A673 (cell line): ENCODE measurements around the gene TOLLIP. TPM values are rescaled to one million over a fixed set of nuclear protein-coding genes. Genes with fewer than 3 reads are reported as not detected.

Source experiments
- BruUV-seq: library from RNA; stranded (reverse); fragments of 400-500 nt; replicated peaks from 2 replicates; lab custom pipeline; 2021; lab: Mats Ljungman, UMichigan
- CTCF ChIA-PET: fragments of 300-600 bp; sonication (Branson Sonifier 250); formaldehyde crosslinking; loops from one replicate; lab custom pipeline; 2022; ENCODE audit warnings: antibody characterized with exemption; lab: Charles Lee
- POLR2A ChIA-PET: fragments of 300-600 bp; sonication (Branson Sonifier 250); formaldehyde crosslinking; loops from one replicate; lab custom pipeline; 2022; ENCODE audit warnings: antibody characterized with exemption; ENCODE audit not compliant: low non-redundant PET; lab: Charles Lee
- DNase-seq: peaks from one replicate; pipeline ENCODE4 v3.0.0-alpha.2; 2015; ENCODE audit warnings: low spot score
- H3K27ac ChIP-seq: fragments of 200-600 bp; sonication (generic); 2 replicates; pipeline ENCODE4 v1.5.1; 2016; ENCODE audit warnings: mixed run types, low read depth, mild to moderate bottlenecking, mixed read lengths, antibody characterized with exemption, low read length; ENCODE audit not compliant: poor library complexity, severe bottlenecking
- H3K27me3 ChIP-seq: fragments of 200-600 bp; sonication (generic); replicated peaks from 2 replicates; pipeline ENCODE4 v1.6.1; 2017; ENCODE audit warnings: mixed run types, low read depth, mild to moderate bottlenecking, mixed read lengths, antibody characterized with exemption, low read length; ENCODE audit not compliant: insufficient read depth, poor library complexity
- H3K36me3 ChIP-seq: fragments of 200-600 bp; sonication (generic); 2 replicates; pipeline ENCODE4 v1.6.1; 2016; ENCODE audit warnings: mixed run types, mild to moderate bottlenecking, mixed read lengths, antibody characterized with exemption, low read length; ENCODE audit not compliant: insufficient read depth, poor library complexity, severe bottlenecking
- H3K4me1 ChIP-seq: fragments of 200-600 bp; sonication (generic); 2 replicates; pipeline ENCODE4 v1.6.1; 2017; ENCODE audit warnings: mixed run types, mild to moderate bottlenecking, mixed read lengths, antibody characterized with exemption, low read length; ENCODE audit not compliant: insufficient read depth, poor library complexity, severe bottlenecking
- H3K4me3 ChIP-seq: fragments of 200-600 bp; sonication (generic); 2 replicates; pipeline ENCODE4 v1.5.1; 2016; ENCODE audit warnings: low read depth, mixed run types, mild to moderate bottlenecking, mixed read lengths, low read length; ENCODE audit not compliant: poor library complexity, severe bottlenecking
- H3K9me3 ChIP-seq: fragments of 200-600 bp; sonication (generic); 2 replicates; pipeline ENCODE4 v1.6.1; 2016; ENCODE audit warnings: mixed run types, low read depth, mild to moderate bottlenecking, mixed read lengths, antibody characterized with exemption, low read length; ENCODE audit not compliant: poor library complexity, severe bottlenecking
- EZH2 ChIP-seq: fragments of 200-600 bp; sonication (generic); IDR thresholded peaks from 2 replicates; pipeline ENCODE4 v1.6.1; 2017; ENCODE audit warnings: borderline replicate concordance, low read depth, mild to moderate bottlenecking, mixed read lengths, antibody characterized with exemption, low read length; ENCODE audit not compliant: poor library complexity, severe bottlenecking
- intact Hi-C: fragments of 100-400 bp; cut with micrococcal nuclease; formaldehyde crosslinking; loops from one replicate; pipeline ENCODE4 v1.10.0; 2022; ENCODE audit not compliant: unreplicated experiment
- total RNA-seq: library from RNA; stranded (reverse); gene quantifications from 2 replicates; pipeline ENCODE4 v1.2.3, GENCODE V29; 2021
- TF ChIP-seq, protein P1 (sequence below): fragments of 300-800, 200-600 bp; sonication (generic); conservative IDR thresholded peaks from 2 replicates; pipeline ENCODE4 v1.5.1; 2017; ENCODE audit warnings: low read depth, mild to moderate bottlenecking, antibody characterized with exemption, low read length, moderate library complexity, mixed read lengths

Gene TOLLIP
- total RNA-seq, 1 experiment from 2014 or later, result 32.5 TPM

GRCh38 chr11:1291295-1292017 lies 18.0 kb downstream of the TOLLIP start:
- BruUV-seq, result no TSS peak
- Histone ChIP-seq H3K27ac (no peak overlapping the region), H3K27me3 (no peaks in the 10 kb centered on the region), H3K9me3 (no peaks in the 10 kb centered on the region), H3K4me3 (no peak overlapping the region), H3K4me1 (no peaks in the 10 kb centered on the region), H3K36me3 (no peaks in the 10 kb centered on the region)
- ChIA-PET CTCF (no interaction called here), POLR2A (no interaction called here)
- intact Hi-C loops, result no loop called here
- TF ChIP-seq, protein P1, sequence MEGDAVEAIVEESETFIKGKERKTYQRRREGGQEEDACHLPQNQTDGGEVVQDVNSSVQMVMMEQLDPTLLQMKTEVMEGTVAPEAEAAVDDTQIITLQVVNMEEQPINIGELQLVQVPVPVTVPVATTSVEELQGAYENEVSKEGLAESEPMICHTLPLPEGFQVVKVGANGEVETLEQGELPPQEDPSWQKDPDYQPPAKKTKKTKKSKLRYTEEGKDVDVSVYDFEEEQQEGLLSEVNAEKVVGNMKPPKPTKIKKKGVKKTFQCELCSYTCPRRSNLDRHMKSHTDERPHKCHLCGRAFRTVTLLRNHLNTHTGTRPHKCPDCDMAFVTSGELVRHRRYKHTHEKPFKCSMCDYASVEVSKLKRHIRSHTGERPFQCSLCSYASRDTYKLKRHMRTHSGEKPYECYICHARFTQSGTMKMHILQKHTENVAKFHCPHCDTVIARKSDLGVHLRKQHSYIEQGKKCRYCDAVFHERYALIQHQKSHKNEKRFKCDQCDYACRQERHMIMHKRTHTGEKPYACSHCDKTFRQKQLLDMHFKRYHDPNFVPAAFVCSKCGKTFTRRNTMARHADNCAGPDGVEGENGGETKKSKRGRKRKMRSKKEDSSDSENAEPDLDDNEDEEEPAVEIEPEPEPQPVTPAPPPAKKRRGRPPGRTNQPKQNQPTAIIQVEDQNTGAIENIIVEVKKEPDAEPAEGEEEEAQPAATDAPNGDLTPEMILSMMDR, result no peak
- no peak for TF ChIP-seq EZH2
- no peak for DNase-seq

DNA sequence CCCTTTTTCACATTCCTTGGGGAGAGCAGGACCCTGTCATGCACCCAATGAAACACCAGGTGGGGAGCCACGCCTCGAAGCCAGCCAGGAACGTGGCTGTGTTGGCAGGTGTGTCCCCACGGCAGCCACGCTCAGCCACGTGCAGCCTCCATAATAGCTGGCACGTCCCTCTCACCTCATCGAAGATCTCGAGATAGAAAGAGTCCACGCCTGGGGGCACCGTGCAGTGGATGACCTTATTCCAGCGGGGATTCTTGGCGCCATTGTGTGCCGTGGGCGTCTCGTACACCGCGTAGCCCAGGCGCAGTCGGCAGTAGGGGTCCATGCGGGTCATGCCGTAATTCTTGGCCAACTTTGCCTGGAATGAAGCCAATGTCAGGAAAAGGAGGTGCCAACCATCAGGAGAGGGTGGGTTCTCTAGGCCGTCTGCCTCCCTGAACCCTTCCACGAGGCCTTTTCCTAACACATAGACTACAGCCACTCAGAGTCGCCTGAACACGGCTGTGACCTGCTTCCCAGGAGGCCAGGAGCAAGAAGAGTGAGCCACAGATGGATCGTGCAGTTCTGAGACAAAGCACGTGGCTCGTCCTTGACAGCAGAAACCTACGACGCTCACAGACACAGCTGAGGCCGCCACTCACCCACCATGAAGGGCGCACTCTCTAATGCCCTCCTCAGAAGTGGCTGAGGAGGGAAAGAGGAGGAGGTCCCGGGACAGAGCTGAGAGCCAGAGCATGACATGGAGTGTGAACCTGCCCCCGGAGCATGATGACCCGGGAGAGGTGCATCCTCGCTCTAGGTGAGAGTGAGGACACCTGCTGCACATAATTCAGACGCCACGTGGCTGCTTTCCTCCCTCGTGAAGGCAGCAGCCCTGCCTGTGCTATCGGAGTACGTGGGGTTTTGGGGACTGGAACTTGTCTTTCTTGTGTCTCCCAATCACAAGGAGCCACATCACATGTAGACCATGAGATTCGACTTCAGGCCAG lies 19.1 kb downstream of the TOLLIP start:
- intact Hi-C loops, result no loop called here
- TF ChIP-seq EZH2, result no peak
- TF ChIP-seq, protein P1, result no peak
- POLR2A ChIA-PET, result no interaction called here
- Histone ChIP-seq H3K4me1 (no peaks in the 10 kb centered on the region), H3K9me3 (no peaks in the 10 kb centered on the region), H3K27ac (no peak overlapping the region), H3K4me3 (no peak overlapping the region), H3K36me3 (no peaks in the 10 kb centered on the region), H3K27me3 (no peaks in the 10 kb centered on the region)
- BruUV-seq, result no TSS peak
- CTCF ChIA-PET, result no interaction called here
- no peak for DNase-seq

GRCh38 chr11:1289211-1289935 lies 20.1 kb downstream of the TOLLIP start:
- no peak overlapping the region for H3K4me3 ChIP-seq
- TF ChIP-seq EZH2, result no peak
- TF ChIP-seq, protein P1, result no peak
- intact Hi-C loops, result no loop called here
- DNase-seq, result no peak
- H3K27me3 ChIP-seq, result no peaks in the 10 kb centered on the region
- no peak overlapping the region for H3K27ac ChIP-seq
- H3K9me3 ChIP-seq, result no peaks in the 10 kb centered on the region
- CTCF ChIA-PET, result no interaction called here
- no peaks in the 10 kb centered on the region for H3K4me1 ChIP-seq
- no peaks in the 10 kb centered on the region for H3K36me3 ChIP-seq
- POLR2A ChIA-PET, result no interaction called here
- BruUV-seq, result no TSS peak
